ENCODE data around the gene PTGER2. TPM values are rescaled to one million over a fixed set of nuclear protein-coding genes. Genes with fewer than 3 reads are reported as not detected.

The PTGER2 gene
- total and polyA plus RNA-seq, 10 of the 15 experiments (the other 5 are each of a cell fraction or from before 2014, with no cell fraction given), result 0.03 to 1.6 (median 0.33) TPM

DNA sequence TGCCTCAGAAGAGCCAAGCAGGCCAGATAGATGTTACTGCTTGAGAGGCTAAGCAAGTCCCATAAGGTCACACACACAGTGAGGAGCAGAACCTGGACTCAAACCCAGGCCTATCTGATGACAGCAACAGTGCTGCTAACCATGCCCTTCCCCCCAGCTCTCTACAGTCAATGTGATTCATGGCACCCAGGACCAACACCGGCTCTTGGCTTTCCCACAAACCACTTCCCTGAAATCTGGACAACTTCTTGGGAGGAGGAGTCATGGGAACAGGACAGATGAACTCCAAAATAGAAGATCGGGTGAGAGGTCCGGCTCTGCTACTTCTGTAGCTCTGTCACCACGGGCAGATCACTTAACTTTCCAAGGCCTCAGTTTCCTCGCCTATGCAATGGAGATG is 47.3 kb upstream of the PTGER2 start (continued):
- TF ChIP-seq NR2F1 (conservative IDR thresholded peaks at IDR 0.05), result no peak
- no peak for TF ChIP-seq FOS (IDR thresholded peaks at IDR 0.05; ENCODE audit: borderline replicate concordance, extremely low read depth, insufficient read length)
- TF ChIP-seq ZNF274 (IDR thresholded peaks at IDR 0.05; ENCODE audit: insufficient read depth, insufficient read length), result no peak
- TF ChIP-seq, protein P1, sequence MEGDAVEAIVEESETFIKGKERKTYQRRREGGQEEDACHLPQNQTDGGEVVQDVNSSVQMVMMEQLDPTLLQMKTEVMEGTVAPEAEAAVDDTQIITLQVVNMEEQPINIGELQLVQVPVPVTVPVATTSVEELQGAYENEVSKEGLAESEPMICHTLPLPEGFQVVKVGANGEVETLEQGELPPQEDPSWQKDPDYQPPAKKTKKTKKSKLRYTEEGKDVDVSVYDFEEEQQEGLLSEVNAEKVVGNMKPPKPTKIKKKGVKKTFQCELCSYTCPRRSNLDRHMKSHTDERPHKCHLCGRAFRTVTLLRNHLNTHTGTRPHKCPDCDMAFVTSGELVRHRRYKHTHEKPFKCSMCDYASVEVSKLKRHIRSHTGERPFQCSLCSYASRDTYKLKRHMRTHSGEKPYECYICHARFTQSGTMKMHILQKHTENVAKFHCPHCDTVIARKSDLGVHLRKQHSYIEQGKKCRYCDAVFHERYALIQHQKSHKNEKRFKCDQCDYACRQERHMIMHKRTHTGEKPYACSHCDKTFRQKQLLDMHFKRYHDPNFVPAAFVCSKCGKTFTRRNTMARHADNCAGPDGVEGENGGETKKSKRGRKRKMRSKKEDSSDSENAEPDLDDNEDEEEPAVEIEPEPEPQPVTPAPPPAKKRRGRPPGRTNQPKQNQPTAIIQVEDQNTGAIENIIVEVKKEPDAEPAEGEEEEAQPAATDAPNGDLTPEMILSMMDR (IDR thresholded peaks at IDR 0.05 in 2 of 3, conservative IDR thresholded peaks at IDR 0.05 in 1 of 3; ENCODE audit: control insufficient read depth in 2 of 3, extremely low read depth in 1 of 3, insufficient read depth in 1 of 3, low read depth in 3 of 3, low read length in 3 of 3), result no peak

DNA sequence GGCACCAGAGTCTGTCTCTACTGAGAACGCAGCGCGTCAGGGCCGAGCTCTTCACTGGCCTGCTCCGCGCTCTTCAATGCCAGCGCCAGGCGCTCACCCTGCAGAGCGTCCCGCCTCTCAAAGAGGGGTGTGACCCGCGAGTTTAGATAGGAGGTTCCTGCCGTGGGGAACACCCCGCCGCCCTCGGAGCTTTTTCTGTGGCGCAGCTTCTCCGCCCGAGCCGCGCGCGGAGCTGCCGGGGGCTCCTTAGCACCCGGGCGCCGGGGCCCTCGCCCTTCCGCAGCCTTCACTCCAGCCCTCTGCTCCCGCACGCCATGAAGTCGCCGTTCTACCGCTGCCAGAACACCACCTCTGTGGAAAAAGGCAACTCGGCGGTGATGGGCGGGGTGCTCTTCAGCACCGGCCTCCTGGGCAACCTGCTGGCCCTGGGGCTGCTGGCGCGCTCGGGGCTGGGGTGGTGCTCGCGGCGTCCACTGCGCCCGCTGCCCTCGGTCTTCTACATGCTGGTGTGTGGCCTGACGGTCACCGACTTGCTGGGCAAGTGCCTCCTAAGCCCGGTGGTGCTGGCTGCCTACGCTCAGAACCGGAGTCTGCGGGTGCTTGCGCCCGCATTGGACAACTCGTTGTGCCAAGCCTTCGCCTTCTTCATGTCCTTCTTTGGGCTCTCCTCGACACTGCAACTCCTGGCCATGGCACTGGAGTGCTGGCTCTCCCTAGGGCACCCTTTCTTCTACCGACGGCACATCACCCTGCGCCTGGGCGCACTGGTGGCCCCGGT is 46.4 kb upstream of the PTGER2 start, which contains the start of gene PTGDR:
TSS of gene PTGDR (plus strand) at position 198 of the 778 bp plus-strand sequence. CDS start at position 315, 117 bp downstream.
- ATAC-seq (no peak), DNase-seq (ENCODE audit: low read depth, low spot score) (no peak), FAIRE-seq (no peak)
- H3K4me2 ChIP-seq (ENCODE audit: control insufficient read depth, insufficient read depth), result no peak within 1 kb of the TSS
- BruUV-seq (replicated peaks), result no TSS peak
- intact Hi-C loops (cut with micrococcal nuclease; ENCODE audit: unreplicated experiment), result no loop called here
- no peak within 1 kb of the TSS for H2AFZ ChIP-seq (ENCODE audit: control insufficient read depth, low read depth, low read length)
- WGBS (ENCODE audit: insufficient coverage, insufficient replicate concordance, low lambda C conversion rate, missing lambda C conversion rate), result 40% methylated on average over 36 of the region's 63 CpGs
- no peaks in the 10 kb centered on the region for H3K36me3 ChIP-seq (ENCODE audit: control insufficient read depth in 2 of 2, insufficient read depth in 2 of 2, low read length in 1 of 2)
- SMC1A ChIA-PET (ENCODE audit: uncharacterized antibody, unreplicated experiment), result no interaction called here
- POLR2A ChIA-PET, result no interaction called here
- H3K4me3 ChIP-seq, result no peak within 1 kb of the TSS
- no peaks in the 10 kb centered on the region for H3K4me1 ChIP-seq (ENCODE audit: control insufficient read depth, insufficient read depth, low read length)
- H3K27ac ChIP-seq (ENCODE audit: control insufficient read depth, insufficient read depth), result no peak within 1 kb of the TSS
- H3K9ac ChIP-seq (ENCODE audit: control insufficient read depth, insufficient read depth, low read length), result no peak within 1 kb of the TSS
- in situ Hi-C loops (cut with MboI), result no loop called here
- RAD21 ChIA-PET (ENCODE audit: unreplicated experiment), result no interaction called here
- H3K9me3 ChIP-seq (replicated peaks; ENCODE audit: control insufficient read depth, insufficient read depth, low read length), result peaks cover 3% of the 10 kb centered on the region; the same call in 1 of the 3 replicates
- H3K27me3 ChIP-seq (replicated peaks in 1 of 2; ENCODE audit: control insufficient read depth in 2 of 2, insufficient read depth in 2 of 2, low read length in 1 of 2), result peaks cover 12 to 19% of the 10 kb centered on the region in 2 experiments
- H3K79me2 ChIP-seq (ENCODE audit: control insufficient read depth, insufficient read depth, low read length), result no peaks in the 10 kb centered on the region
- no peaks in the 10 kb centered on the region for H4K20me1 ChIP-seq (ENCODE audit: control insufficient read depth, insufficient read depth)
- CTCF ChIA-PET, result no interaction called here
- TF ChIP-seq, protein P2, sequence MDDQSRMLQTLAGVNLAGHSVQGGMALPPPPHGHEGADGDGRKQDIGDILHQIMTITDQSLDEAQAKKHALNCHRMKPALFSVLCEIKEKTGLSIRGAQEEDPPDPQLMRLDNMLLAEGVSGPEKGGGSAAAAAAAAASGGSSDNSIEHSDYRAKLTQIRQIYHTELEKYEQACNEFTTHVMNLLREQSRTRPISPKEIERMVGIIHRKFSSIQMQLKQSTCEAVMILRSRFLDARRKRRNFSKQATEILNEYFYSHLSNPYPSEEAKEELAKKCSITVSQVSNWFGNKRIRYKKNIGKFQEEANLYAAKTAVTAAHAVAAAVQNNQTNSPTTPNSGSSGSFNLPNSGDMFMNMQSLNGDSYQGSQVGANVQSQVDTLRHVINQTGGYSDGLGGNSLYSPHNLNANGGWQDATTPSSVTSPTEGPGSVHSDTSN (IDR thresholded peaks at IDR 0.05; ENCODE audit: insufficient replicate concordance, low read depth, low read length), result no peak
- TF ChIP-seq NFXL1 (IDR thresholded peaks at IDR 0.05; ENCODE audit: borderline replicate concordance) (no peak), CHD1 (IDR thresholded peaks at IDR 0.05; ENCODE audit: low read depth, low read length) (no peak), YBX1 (IDR thresholded peaks at IDR 0.05) (no peak), CBX5 (IDR thresholded peaks at IDR 0.05; ENCODE audit: low read depth) (no peak)
- TF ChIP-seq, protein P3, sequence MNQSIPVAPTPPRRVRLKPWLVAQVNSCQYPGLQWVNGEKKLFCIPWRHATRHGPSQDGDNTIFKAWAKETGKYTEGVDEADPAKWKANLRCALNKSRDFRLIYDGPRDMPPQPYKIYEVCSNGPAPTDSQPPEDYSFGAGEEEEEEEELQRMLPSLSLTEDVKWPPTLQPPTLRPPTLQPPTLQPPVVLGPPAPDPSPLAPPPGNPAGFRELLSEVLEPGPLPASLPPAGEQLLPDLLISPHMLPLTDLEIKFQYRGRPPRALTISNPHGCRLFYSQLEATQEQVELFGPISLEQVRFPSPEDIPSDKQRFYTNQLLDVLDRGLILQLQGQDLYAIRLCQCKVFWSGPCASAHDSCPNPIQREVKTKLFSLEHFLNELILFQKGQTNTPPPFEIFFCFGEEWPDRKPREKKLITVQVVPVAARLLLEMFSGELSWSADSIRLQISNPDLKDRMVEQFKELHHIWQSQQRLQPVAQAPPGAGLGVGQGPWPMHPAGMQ (IDR thresholded peaks at IDR 0.05; ENCODE audit: borderline replicate concordance), result no peak
- TF ChIP-seq, protein P4, sequence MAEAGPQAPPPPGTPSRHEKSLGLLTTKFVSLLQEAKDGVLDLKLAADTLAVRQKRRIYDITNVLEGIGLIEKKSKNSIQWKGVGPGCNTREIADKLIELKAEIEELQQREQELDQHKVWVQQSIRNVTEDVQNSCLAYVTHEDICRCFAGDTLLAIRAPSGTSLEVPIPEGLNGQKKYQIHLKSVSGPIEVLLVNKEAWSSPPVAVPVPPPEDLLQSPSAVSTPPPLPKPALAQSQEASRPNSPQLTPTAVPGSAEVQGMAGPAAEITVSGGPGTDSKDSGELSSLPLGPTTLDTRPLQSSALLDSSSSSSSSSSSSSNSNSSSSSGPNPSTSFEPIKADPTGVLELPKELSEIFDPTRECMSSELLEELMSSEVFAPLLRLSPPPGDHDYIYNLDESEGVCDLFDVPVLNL (IDR thresholded peaks at IDR 0.05; ENCODE audit: low read depth, low read length), result no peak
- TF ChIP-seq, protein P5, sequence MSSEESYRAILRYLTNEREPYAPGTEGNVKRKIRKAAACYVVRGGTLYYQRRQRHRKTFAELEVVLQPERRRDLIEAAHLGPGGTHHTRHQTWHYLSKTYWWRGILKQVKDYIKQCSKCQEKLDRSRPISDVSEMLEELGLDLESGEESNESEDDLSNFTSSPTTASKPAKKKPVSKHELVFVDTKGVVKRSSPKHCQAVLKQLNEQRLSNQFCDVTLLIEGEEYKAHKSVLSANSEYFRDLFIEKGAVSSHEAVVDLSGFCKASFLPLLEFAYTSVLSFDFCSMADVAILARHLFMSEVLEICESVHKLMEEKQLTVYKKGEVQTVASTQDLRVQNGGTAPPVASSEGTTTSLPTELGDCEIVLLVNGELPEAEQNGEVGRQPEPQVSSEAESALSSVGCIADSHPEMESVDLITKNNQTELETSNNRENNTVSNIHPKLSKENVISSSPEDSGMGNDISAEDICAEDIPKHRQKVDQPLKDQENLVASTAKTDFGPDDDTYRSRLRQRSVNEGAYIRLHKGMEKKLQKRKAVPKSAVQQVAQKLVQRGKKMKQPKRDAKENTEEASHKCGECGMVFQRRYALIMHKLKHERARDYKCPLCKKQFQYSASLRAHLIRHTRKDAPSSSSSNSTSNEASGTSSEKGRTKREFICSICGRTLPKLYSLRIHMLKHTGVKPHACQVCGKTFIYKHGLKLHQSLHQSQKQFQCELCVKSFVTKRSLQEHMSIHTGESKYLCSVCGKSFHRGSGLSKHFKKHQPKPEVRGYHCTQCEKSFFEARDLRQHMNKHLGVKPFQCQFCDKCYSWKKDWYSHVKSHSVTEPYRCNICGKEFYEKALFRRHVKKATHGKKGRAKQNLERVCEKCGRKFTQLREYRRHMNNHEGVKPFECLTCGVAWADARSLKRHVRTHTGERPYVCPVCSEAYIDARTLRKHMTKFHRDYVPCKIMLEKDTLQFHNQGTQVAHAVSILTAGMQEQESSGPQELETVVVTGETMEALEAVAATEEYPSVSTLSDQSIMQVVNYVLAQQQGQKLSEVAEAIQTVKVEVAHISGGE (CRISPR knock-in tag; IDR thresholded peaks at IDR 0.05), result no peak
